Activated effector memory CD4-positive, alpha-beta T cell treated with anti-CD3 and anti-CD28 coated beads, Interleukin-2, amount 50 U/mL, for 16 hours (primary cell): ENCODE data around the gene CDK3.

Experiments
- DNase-seq: peaks from one replicate; pipeline ENCODE4 v3.0.0-alpha.2; 2020

Gene CDK3

GRCh38 chr17:75994802-75995370 lies 5.8 kb upstream of the CDK3 start:
- DNase-seq: no peak

- no peak for DNase-seq
These were observed 5.2 kb upstream of the CDK3 start for GRCh38 chr17:75995385-75995925.

DNA sequence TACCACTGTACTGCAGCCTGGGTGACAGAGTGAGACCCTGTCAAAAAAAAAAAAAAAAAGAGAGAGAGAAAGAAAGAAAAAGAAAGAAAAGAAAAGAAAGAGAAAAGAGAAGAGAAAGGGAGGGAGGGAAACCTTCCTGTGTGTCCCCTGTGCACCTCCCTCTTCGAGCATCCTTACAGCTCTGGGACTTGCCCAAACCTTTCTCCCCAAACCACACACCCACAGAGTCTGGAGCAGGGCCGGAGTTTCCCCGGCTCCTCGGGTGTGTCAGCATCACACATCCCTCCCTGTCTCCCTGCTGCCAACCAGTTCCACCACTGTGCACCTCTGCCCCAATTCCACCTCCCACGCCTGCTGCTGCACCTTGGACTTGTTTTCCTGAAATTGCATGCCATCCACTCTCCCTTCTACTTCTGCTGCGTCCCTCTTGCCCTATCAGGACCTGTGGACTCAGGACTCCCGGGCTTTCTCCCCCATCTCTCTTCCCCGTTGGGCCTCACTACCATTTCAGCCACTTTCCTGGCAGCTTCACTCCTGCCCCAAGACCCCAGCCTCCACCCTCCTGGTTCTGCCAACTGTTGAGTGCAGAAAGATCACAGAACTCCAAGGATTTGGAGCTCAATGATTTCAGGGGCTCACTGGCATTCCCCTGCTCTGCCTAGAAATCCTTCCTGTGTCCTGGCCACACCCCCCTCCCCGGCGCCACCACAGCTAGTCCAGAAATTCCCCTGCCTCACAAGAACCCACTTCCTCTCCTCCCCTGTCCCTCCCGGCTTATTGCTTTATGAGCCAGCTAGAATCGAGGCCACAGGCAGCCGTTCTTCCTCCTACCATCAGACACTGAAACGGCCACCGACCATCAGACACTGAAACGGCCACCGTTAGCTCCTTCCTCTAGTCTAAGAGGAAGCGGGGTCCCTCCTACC lies 3.7 kb upstream of the CDK3 start:
- peak; percentile 82 for DNase-seq

DNA sequence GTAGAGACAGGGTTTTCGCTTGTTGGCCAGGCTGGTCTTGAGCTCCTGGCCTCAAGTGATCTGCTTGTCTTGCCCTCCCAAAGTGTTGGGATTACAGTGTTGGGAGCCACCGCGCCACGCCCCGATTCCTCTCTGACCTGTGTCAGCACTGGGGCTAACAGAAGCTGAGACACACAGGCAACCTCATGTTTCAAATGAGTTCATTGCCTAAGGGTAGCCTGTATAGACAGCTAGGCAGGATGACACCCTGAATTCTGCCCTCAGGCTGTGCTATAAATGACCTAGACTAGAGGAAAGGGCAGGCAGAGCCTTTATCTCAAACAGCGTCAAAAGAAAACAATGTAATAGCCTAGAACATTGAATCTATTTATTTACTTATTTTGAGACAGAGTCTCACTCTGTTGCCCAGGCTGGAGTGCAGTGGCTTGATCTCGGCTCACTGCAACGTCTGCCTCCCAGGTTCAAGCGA lies 2.3 kb upstream of the CDK3 start:
- DNase-seq: no peak

DNA sequence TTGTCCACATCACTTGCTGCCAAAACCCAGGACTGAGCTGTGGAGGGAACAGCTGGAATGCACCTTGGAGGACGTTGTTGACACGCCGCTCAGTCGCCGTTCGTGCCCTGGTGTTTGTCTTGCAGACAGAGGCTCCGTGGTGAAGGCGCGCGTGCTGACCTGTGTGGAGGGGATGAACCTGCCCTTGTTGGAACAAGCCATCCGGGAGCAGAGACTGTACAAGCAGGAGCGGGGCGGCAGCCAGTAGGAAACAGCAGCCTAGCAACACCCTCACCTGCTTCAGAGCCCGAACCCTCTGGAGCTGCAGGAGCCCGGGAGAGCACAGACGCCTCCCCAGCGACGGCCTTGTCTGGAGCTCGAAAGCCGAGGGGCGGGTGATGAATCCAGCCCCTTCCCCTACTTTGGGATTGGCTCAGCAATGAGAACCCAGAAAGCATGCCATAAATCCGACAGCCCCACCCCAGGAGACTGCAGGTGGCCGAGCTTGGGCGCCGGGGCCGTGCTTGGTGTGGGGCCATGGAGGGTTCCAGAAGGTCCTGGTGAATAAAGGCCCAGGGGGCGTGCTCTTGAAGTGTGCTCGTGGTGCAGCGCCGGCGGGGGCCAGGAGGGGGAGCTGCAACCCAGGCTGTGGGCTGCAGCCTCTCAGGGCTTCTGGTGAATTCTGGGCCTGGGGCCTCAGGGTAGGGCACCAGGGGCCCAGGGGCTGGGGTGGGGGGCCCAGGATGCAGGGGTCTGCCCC lies 470 bp upstream of the CDK3 start:
- peak; percentile 86 for DNase-seq

DNA sequence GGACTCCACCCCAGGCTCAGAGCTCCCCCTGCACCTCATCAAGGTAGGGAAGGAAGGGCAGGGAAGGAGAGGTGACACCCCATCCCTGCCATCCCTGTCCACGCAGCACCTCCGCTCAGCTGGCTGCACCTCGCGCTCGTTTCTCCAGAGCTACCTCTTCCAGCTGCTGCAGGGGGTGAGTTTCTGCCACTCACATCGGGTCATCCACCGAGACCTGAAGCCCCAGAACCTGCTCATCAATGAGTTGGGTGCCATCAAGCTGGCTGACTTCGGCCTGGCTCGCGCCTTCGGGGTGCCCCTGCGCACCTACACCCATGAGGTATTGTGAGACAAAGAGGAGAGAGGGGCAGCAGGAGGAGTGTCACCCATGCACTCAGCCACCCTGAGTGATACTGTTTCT lies 1.4 kb downstream of the CDK3 start:
- DNase-seq: no peak

GRCh38 chr17:76003915-76004314 lies 3.3 kb downstream of the CDK3 start:
- DNase-seq: no peak

- DNase-seq: no peak
These were observed 4.2 kb downstream of the CDK3 start for GRCh38 chr17:76004750-76005262.

GRCh38 chr17:76005263-76006149 lies 4.9 kb downstream of the CDK3 start:
- peak; percentile 92 for DNase-seq

GRCh38 chr17:76007131-76007849 lies 6.6 kb downstream of the CDK3 start:
- DNase-seq: no peak

- DNase-seq: no peak
These were observed 7.2 kb downstream of the CDK3 start for GRCh38 chr17:76007850-76008165.

DNA sequence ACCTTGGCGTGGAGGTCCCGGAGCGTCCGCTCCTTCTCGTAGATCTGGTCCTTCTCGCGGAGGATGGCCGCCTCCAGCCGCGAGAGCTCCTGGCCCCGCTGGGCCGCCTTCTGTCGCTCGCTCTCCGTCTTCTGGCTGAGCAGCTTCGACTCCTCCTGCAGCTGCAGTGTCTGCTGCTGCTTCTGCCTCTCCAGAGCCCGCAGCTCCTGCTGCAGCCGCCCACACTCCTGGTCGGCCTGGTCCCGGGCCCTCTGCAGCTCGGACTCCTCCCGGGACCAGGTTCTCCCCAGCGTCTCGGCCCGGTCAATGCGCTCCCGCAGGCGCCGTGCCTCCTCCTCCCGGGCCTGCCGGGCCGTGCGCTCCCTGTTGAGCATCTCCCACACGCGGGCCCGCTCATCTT lies 7.6 kb downstream of the CDK3 start:
- DNase-seq: no peak

DNA sequence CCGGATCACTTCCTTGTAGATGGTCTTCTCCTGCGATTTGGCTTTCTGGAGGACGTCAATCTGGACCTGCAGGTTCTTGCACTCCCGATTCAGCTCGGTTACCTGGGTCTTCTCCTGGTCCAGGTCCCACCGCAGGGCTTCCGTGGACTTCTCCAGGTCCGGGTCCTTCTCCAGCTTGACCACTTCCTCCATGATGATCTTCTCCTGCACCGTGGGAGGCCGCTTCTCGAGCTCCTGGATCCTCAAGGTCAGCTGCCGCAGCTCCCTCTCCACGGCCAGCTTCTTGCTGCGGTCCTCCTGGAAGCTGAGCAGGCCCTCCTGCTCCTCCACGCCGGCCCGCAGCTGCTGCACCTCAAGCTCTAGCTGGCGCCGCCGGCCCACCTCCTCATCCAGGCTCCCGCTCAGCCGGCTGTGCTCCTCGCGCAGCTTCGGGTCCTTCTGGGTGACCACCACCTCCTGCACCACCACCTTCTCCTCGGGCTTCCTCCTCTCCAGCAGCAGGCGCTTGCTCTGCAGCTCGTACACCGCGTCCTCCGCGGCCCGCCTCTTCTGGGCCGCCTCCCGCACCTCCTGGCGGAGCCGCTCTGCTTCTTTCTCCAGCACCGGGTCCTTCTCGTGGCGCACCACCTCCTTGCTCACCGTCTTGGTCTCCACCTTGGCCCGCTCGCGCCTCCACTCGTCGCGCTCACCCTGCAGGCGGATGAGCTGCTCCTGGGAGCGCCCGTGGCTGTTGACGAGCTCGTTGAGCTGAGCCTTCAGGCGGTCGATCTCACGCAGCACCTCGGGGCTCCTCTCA lies 8.2 kb downstream of the CDK3 start:
- DNase-seq: no peak

DNA sequence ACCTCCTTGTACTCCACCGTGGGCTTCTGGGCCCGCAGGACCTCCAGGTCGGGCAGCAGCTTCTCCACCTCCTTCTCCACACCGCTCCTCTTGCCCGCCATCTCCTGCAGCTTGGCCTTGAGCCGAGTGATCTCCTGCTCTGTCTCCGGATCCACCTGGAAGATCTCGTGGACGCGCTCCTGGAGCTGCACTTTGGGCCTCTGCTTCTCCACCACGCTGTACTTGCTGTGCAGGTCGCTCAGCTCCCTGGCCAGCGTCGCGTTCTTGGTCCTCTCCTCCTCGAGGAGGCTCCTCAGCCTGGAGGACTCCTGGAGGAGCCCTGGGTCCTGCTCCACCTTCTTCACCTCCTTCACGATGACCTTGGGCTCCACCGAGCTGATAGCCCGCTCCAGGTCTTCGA lies 8.8 kb downstream of the CDK3 start:
- DNase-seq: no peak

DNA sequence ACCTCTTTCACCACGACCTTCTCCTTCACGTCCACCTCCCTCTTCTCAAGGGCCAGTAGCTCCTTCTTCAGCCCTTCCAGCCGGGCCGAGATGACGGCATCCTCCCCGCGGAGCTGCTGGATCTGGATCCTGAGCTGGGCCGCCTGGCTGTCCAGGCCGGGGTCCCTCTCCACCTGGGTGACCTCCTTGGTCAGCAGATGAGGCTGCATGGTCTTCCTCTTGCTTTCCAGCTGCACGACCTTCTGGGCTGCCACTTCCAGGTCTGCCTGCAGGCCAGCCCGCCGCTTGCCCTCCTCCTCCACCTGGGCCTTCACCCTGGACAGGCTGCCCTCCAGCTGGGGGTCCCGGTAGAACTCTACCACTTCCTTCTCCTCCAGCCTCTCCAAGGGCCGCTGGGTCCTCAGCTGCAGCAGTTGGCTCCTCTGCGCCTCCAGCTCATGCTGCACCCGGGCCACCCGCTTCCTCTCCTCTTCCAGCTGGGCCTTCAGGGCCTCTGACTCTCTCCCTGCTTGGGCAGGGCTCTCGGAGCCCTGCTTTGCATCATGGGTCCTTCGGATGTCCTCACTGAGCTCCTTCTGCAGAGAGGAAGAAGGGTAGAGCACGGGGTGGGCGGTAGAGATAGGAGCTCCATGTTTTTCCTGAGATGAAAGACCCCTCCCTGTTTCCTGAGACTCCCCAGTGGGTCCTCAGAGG lies 9.5 kb downstream of the CDK3 start:
- DNase-seq: no peak

DNA sequence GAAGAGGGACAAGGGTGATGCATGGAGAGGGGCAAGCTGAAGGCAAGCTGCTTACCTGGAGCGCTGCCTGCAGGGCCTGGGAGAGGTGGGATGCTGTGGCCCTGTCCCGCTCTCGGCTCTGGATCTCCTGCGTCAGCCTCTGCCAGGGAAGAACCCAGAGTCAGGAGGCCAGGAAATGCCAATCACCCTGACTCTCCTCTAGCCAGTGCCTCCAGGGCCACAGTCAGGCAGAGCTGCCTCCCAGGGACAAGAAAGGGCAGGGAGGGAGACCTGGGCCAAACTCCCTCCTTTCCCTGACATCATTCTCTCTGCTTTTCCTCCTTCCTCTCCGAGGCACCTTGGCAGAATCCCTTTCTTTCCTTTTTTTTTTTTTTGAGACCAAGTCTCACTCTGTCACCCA lies 11.3 kb downstream of the CDK3 start:
- DNase-seq: no peak

DNA sequence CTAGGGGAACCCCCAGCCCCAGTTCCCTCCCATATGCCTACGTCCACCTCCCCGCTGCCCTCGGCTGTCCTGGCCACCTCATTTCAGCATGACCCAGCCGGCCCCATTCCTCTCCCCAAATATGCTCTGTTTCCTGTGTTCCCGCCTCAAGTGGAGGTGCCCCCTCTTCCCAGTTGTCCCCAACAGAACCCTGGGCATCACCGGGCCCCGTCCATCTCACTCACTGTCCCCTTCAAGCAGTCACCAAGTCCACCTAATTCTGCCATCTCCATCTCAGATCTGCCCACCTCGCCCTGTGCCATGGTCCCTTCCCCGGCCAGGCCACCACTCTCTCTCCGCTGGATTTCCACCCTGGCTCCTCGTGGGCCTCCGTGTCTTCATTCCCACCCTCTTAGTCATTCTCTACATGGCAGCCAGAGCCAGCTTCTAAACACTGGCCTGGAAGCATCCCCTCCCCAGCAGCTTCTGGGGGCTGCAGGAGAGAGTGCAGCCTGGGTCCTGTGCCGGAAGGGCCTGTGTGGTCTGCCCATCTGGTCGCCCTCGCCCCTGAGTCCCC lies 12.8 kb downstream of the CDK3 start:
- no peak for DNase-seq

GRCh38 chr17:76014100-76014924 lies 13.7 kb downstream of the CDK3 start:
- DNase-seq: peak; percentile 91

GRCh38 chr17:76014925-76015261 lies 14.2 kb downstream of the CDK3 start:
- no peak for DNase-seq
